GM12878 (cell line): Measurements from ENCODE around the gene TBC1D30. TPM values are rescaled to one million over a fixed set of nuclear protein-coding genes. Genes with fewer than 3 reads are reported as not detected.

ENCODE experiments used
- ATAC-seq: fragments of 200-7000 bp; cut with Tn5 transposase; 3 replicates; pipeline ENCODE4 v1.9.1; 2020; ENCODE audit warnings: mild to moderate bottlenecking, moderate library complexity
- BruUV-seq: library from RNA; stranded (reverse); fragments of 400-500 nt; replicated peaks from 2 replicates; lab custom pipeline; 2021; lab: Mats Ljungman, UMichigan
- CTCF ChIA-PET: fragments of 300-600 bp; sonication (Branson Sonifier 250); formaldehyde crosslinking; extraction: SDS; loops from one replicate; lab custom pipeline; 2021; ENCODE audit warnings: inconsistent platforms; lab: Yijun Ruan, JAX
- POLR2A ChIA-PET: fragments of 350-600 bp; formaldehyde crosslinking; extraction: SDS; loops from one replicate; lab custom pipeline; 2021; ENCODE audit warnings: inconsistent platforms; lab: Charles Lee
- RAD21 ChIA-PET: fragments of 300-600 bp; sonication (Branson Sonifier 250); formaldehyde crosslinking; loops from one replicate; lab custom pipeline; 2023; ENCODE audit warnings: antibody characterized with exemption; ENCODE audit not compliant: unreplicated experiment; lab: Charles Lee
- SMC1A ChIA-PET: fragments of 300-600 bp; sonication (Branson Sonifier 250); formaldehyde crosslinking; loops from one replicate; lab custom pipeline; 2023; ENCODE audit not compliant: unreplicated experiment, uncharacterized antibody; lab: Charles Lee
- DNase-seq: peaks from one replicate; pipeline ENCODE4 v3.0.0-alpha.2; 2011; ENCODE audit warnings: low read depth, low spot score
- FAIRE-seq: peaks from 3 replicates; lab custom pipeline; 2011; peaks lifted over from hg19 to GRCh38; lab: Jason Lieb, UNC
- H2AFZ ChIP-seq: 2 replicates; pipeline ENCODE4 v1.6.0; 2011; ENCODE audit warnings: low read depth, low read length, control low read depth; ENCODE audit not compliant: control insufficient read depth
- H3K27ac ChIP-seq: 2 replicates; pipeline ENCODE4 v1.5.1; 2011; ENCODE audit warnings: control low read depth; ENCODE audit not compliant: control insufficient read depth, insufficient read depth
- H3K27me3 ChIP-seq, 2 experiments: replicated peaks in 1 of 2; 2 replicates each; pipeline versions ENCODE4 v1.6.0 to v1.6.1; 2011; ENCODE audit warnings: low read length in 1 of 2; ENCODE audit not compliant: control insufficient read depth in 2 of 2, insufficient read depth in 2 of 2
- H3K36me3 ChIP-seq, 2 experiments: 2 replicates each; pipeline ENCODE4 v1.5.1; 2011; ENCODE audit warnings: low read length in 1 of 2; ENCODE audit not compliant: control insufficient read depth in 2 of 2, insufficient read depth in 2 of 2
- H3K4me1 ChIP-seq: 2 replicates; pipeline ENCODE4 v1.6.1; 2011; ENCODE audit warnings: mild to moderate bottlenecking, low read length, moderate library complexity, mixed read lengths; ENCODE audit not compliant: control insufficient read depth, insufficient read depth
- H3K4me2 ChIP-seq: 2 replicates; pipeline ENCODE4 v1.6.0; 2011; ENCODE audit warnings: control low read depth; ENCODE audit not compliant: control insufficient read depth, insufficient read depth
- H3K4me3 ChIP-seq: fragments of 200-600 bp; sonication (generic); 2 replicates; pipeline ENCODE4 v1.5.1; 2016
- H3K79me2 ChIP-seq: 2 replicates; pipeline ENCODE4 v1.6.0; 2011; ENCODE audit warnings: low read length; ENCODE audit not compliant: control insufficient read depth, insufficient read depth
- H3K9ac ChIP-seq: 2 replicates; pipeline ENCODE4 v1.8.0; 2011; ENCODE audit warnings: low read length, control low read depth, mixed read lengths; ENCODE audit not compliant: control insufficient read depth, insufficient read depth
- H3K9me3 ChIP-seq: replicated peaks from 3 replicates; pipeline ENCODE4 v1.5.1; 2011; ENCODE audit warnings: mild to moderate bottlenecking, low read length; ENCODE audit not compliant: control insufficient read depth, insufficient read depth
- H4K20me1 ChIP-seq: 2 replicates; pipeline ENCODE4 v1.6.0; 2011; ENCODE audit not compliant: control insufficient read depth, insufficient read depth
- BHLHE40 ChIP-seq, 2 experiments: fragments of 450-650 bp in 1 of 2; IDR thresholded peaks; 2 replicates each; pipeline ENCODE4 v1.6.1; 2011 to 2017; ENCODE audit warnings: low read depth in 2 of 2, borderline replicate concordance in 1 of 2, improper control_type of control experiment in 1 of 2, low read length in 1 of 2, mild to moderate bottlenecking in 1 of 2
- BMI1 ChIP-seq: fragments of 450-650 bp; IDR thresholded peaks from 2 replicates; pipeline ENCODE4 v1.6.1; 2016; ENCODE audit warnings: mild to moderate bottlenecking, moderate library complexity, borderline replicate concordance
- SMC3 ChIP-seq: IDR thresholded peaks from 2 replicates; pipeline ENCODE4 v1.6.1; 2011; ENCODE audit warnings: low read length, improper control_type of control experiment, borderline replicate concordance
- SUPT20H ChIP-seq: IDR thresholded peaks from 2 replicates; pipeline ENCODE4 v1.6.1; 2011; ENCODE audit warnings: low read depth, mild to moderate bottlenecking, low read length, moderate library complexity, borderline replicate concordance; ENCODE audit not compliant: control insufficient read depth
- WGBS: methylation state at CpG from one replicate; pipeline ENCODE4 v1.1.6; 2016; ENCODE audit warnings: low lambda C conversion rate; ENCODE audit not compliant: insufficient replicate concordance, insufficient coverage; ENCODE audit errors: missing lambda C conversion rate; 5-methylcytosine and 5-hydroxymethylcytosine counted together
- in situ Hi-C: fragments of 300-500 bp; cut with MboI; formaldehyde crosslinking; loops from 9 replicates; pipeline ENCODE4 v1.14.3; 2018; ENCODE audit warnings: mixed read lengths
- intact Hi-C: fragments of 100-400 bp; cut with micrococcal nuclease; formaldehyde crosslinking; loops from one replicate; pipeline ENCODE4 v1.14.2; 2022; ENCODE audit not compliant: unreplicated experiment
- polyA plus RNA-seq, 11 experiments: library from polyadenylated mRNA; depleted of rRNA in 4 of 11; unstranded in 6 of 11; stranded (reverse) in 5 of 11; fragments of >200 nt; fragmentation: Nextera tagmentation in 4 of 11; fragmentation: Illumina TruSeq in 1 of 11; extraction: Ambion mirVana in 4 of 11; extraction: Trizol in 1 of 11; gene quantifications; 1 replicate in 1 of 11; 2 replicates in 10 of 11; pipeline versions ENCODE4 v1.2.1 to v1.2.3, GENCODE V29; 2011 to 2016; ENCODE audit warnings: inconsistent platforms in 2 of 11, missing spikeins in 2 of 11, low read depth in 1 of 11
- total RNA-seq, 4 experiments: library from RNA; depleted of rRNA in 3 of 4; stranded (reverse); fragments of >200 nt in 3 of 4; fragmentation: Illumina TruSeq in 1 of 4; extraction: Trizol in 1 of 4; gene quantifications; 2 replicates each; pipeline versions ENCODE4 v1.2.1 to v1.2.3, GENCODE V29; 2013 to 2021

TBC1D30 gene
- total and polyA plus RNA-seq, 10 of the 15 experiments (the other 5 are each of a cell fraction or from before 2014, with no cell fraction given), result 1.2 to 23.3 (median 11.1) TPM

DNA sequence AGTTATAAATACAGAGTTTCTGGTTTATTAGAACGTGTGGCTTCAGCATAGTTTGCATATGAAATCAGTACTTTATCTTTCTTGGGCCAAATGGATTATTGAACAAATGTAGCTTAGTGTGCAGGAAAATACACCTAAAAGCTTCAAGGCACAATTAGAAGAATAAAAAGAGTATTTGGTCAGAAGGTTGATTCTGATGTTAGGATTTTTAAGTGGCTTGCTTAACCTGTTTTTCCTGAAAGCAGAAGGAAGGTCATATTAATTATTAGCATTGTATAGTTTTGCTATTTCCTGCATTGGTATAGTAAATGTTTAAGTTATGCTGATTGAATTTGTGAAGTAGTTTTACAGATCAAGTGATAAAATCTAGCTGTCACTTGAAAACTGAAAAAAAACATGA is 34.3 kb upstream of the TBC1D30 start:
- Histone ChIP-seq H3K4me1 (no peaks in the 10 kb centered on the region), H2AFZ (no peak overlapping the region), H3K4me2 (no peak overlapping the region), H3K9me3 (no peaks in the 10 kb centered on the region), H3K4me3 (no peak overlapping the region), H3K79me2 (no peaks in the 10 kb centered on the region), H4K20me1 (no peaks in the 10 kb centered on the region), H3K36me3 (no peaks in the 10 kb centered on the region), H3K27me3 (no peaks in the 10 kb centered on the region; a peak in 1 of 4 replicates), H3K27ac (no peak overlapping the region), H3K9ac (no peak overlapping the region)
- intact Hi-C loops, result no loop called here
- FAIRE-seq (no peak), DNase-seq (no peak), ATAC-seq (no peak)
- POLR2A ChIA-PET, result interaction anchor here (0.6 to 0.9 kb wide), 2 partner anchors 8 to 358 kb away, joined by 3 to 6 read pairs; no protein-coding TSS in a partner anchor
- no peak for TF ChIP-seq BHLHE40 (IDR thresholded peaks at IDR 0.05; ENCODE audit: borderline replicate concordance in 1 of 2, low read depth in 2 of 2, low read length in 1 of 2)
- no peak for TF ChIP-seq SMC3
- no peak for TF ChIP-seq SUPT20H
- BruUV-seq, result no TSS peak
- RAD21 ChIA-PET, result interaction anchor here (0.6 to 1.3 kb wide), 2 partner anchors 12 to 497 kb away, joined by 4 read pairs; no protein-coding TSS in a partner anchor
- WGBS, result 10% methylated on average over 1 of the region's 1 CpG
- CTCF ChIA-PET, result interaction anchor here (0.8 to 2.0 kb wide), 4 partner anchors 8 to 316 kb away, joined by 3 to 12 read pairs (median 4); no protein-coding TSS in a partner anchor
- SMC1A ChIA-PET, result interaction anchor here (0.7 to 1.6 kb wide), 7 partner anchors 12 to 316 kb away, joined by 3 to 4 read pairs (median 3); no protein-coding TSS in a partner anchor
- in situ Hi-C loops, result loop anchor here (10.0 kb wide), 1 partner anchor 445 kb away; no protein-coding TSS in a partner anchor

GRCh38 chr12:64791036-64791435 is 33.4 kb upstream of the TBC1D30 start:
- no peaks in the 10 kb centered on the region for H3K79me2 ChIP-seq
- TF ChIP-seq SMC3 (no peak), BMI1 (no peak)
- ATAC-seq (no peak), FAIRE-seq (no peak), DNase-seq (no peak)
- H3K4me3 ChIP-seq, result no peak overlapping the region
- H3K27me3 ChIP-seq, result no peaks in the 10 kb centered on the region; a peak in 1 of 4 replicates
- no peaks in the 10 kb centered on the region for H4K20me1 ChIP-seq
- ChIA-PET SMC1A (interaction anchor here (1.6 kb wide), 1 partner anchor 183 kb away, joined by 3 read pairs; no protein-coding TSS in a partner anchor), CTCF (interaction anchor here (1.4 to 2.0 kb wide), 2 partner anchors 9 to 10 kb away, joined by 3 to 12 read pairs; no protein-coding TSS in a partner anchor), RAD21 (no interaction called here), POLR2A (no interaction called here)
- no peaks in the 10 kb centered on the region for H3K36me3 ChIP-seq
- no peaks in the 10 kb centered on the region for H3K9me3 ChIP-seq
- no peak overlapping the region for H3K9ac ChIP-seq
- H3K4me1 ChIP-seq, result no peaks in the 10 kb centered on the region
- H2AFZ ChIP-seq, result no peak overlapping the region
- H3K4me2 ChIP-seq, result no peak overlapping the region
- H3K27ac ChIP-seq, result no peak overlapping the region
- no TSS peak for BruUV-seq
- intact Hi-C loops, result no loop called here
- in situ Hi-C loops, result loop anchor here (10.0 kb wide), 1 partner anchor 444 kb away; no protein-coding TSS in a partner anchor
